NCI-H2107 treated with DMSO at 0.1 percent for 48 hours (cell line): ENCODE results near the gene C17orf50.

Experiments used
- DNase-seq: peaks from one replicate; lab custom pipeline; 2025; ENCODE audit not compliant: unreplicated experiment; lab: John Stamatoyannopoulos, UW

The C17orf50 gene

GRCh38 chr17:35809855-35810461 is 49.3 kb downstream of the C17orf50 start:
- no peak for DNase-seq

DNA sequence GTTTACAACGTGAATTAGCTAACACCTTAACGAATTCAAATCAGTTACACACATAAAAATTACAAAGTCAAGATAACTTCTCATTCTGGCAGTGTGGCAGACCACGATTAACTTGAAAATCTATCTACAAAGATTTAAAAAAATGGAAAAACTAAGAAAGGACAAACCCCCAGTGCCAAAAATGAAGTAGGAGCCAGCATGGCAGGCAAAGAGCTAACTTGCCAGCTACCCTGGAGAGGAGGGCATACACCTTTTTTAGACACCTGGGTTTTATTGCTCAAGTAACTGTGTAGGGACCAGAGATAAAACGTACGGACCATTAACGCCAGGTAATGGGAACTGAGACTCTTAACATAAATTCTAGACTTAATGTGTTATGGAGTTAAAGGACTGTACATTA is 51.1 kb downstream of the C17orf50 start:
- no peak for DNase-seq

DNA sequence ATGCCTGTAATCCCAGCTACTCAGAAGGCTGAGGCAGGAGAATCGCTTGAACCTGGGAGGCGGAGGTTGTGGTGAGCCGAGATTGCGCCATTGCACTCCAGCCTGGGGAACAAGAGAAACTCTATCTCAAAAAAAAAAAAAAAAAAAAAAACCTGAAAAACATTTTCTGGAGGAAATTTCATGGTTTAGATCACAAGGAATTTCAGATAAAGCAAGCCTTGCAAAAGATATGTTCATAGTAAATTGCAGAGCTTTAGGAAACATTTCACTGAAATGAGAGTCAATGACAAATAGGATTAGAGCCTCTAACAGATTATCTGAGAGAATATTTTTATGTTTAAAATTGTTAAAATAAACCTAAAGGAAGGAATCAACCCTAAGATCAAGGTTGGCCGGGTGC is 51.8 kb downstream of the C17orf50 start:
- no peak for DNase-seq
